AG10803 (cell line): ENCODE data around the gene STAT2.
"Not testable (repeated sequence)": the region's sequence is repeated elsewhere in the genome, so short reads cannot be mapped to it uniquely, and the experiment has no call there.

Source experiments
- DNase-seq: peaks from one replicate; pipeline ENCODE4 v3.0.0; 2010; ENCODE audit warnings: low read depth
- H3K4me3 ChIP-seq: 2 replicates; pipeline ENCODE4 v1.5.1; 2011; ENCODE audit warnings: mild to moderate bottlenecking, low read length, control low read depth
- TF ChIP-seq, protein P1 (sequence below): conservative IDR thresholded peaks from 2 replicates; pipeline ENCODE4 v1.5.1; 2011; ENCODE audit warnings: mild to moderate bottlenecking, low read length, control low read depth, inconsistent platforms

Gene STAT2

GRCh38 chr12:56358836-56359532, 923 bp downstream of the STAT2 start:
- DNase-seq = peak; percentile 90
- TF ChIP-seq, protein P1, sequence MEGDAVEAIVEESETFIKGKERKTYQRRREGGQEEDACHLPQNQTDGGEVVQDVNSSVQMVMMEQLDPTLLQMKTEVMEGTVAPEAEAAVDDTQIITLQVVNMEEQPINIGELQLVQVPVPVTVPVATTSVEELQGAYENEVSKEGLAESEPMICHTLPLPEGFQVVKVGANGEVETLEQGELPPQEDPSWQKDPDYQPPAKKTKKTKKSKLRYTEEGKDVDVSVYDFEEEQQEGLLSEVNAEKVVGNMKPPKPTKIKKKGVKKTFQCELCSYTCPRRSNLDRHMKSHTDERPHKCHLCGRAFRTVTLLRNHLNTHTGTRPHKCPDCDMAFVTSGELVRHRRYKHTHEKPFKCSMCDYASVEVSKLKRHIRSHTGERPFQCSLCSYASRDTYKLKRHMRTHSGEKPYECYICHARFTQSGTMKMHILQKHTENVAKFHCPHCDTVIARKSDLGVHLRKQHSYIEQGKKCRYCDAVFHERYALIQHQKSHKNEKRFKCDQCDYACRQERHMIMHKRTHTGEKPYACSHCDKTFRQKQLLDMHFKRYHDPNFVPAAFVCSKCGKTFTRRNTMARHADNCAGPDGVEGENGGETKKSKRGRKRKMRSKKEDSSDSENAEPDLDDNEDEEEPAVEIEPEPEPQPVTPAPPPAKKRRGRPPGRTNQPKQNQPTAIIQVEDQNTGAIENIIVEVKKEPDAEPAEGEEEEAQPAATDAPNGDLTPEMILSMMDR = no peak
- H3K4me3 ChIP-seq = peak overlapping the region; percentile 99

DNA sequence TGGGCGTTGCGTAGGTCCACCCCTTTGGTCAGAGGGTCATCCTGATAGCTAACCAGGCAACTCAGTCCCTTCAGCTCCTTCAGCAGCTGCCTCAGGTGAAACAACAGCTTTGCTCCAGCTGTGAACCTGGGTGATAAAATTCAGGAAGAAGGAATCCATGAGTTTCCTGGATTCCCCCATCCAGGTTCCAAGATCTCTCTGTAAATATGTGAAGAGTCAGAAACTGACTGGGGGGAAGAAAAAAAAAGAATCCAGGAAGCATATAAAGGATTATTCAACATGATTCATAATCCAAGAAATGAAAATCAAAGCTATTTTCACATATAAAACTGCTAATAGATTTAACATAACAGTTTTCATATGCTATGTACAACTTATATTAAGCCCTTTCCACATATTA, 8.6 kb downstream of the STAT2 start:
- TF ChIP-seq, protein P1 = no peak
- H3K4me3 ChIP-seq = no peak overlapping the region

DNA sequence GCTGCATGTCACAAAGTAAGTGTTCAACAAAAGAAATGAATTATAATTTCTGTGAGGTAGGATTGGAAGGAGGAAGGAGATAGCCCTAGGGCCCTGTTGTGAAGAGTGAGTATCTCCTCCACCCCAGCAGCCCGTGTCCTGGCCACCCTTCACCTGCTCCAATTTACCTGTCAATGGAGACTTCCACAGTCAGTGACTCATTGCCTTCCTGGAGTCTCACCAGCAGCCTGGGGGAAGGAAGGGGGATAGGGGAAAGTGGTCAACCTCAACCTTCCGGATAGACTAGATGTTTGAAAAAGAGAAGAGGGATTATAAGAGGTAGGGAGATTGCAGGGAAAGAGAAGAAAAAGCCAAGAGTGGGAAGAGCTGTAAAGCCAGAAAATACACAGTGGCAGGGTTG, 9.2 kb downstream of the STAT2 start:
- DNase-seq = no peak
- no peak overlapping the region for H3K4me3 ChIP-seq
- TF ChIP-seq, protein P1 = no peak

More for the DNA sequence above, 8.6 kb downstream of the STAT2 start:
- no peak for DNase-seq

- TF ChIP-seq, protein P1 = no peak
- no peak for DNase-seq
- H3K4me3 ChIP-seq = no peak overlapping the region
Observed at GRCh38 chr12:56348776-56349175, 11.1 kb downstream of the STAT2 start.

DNA sequence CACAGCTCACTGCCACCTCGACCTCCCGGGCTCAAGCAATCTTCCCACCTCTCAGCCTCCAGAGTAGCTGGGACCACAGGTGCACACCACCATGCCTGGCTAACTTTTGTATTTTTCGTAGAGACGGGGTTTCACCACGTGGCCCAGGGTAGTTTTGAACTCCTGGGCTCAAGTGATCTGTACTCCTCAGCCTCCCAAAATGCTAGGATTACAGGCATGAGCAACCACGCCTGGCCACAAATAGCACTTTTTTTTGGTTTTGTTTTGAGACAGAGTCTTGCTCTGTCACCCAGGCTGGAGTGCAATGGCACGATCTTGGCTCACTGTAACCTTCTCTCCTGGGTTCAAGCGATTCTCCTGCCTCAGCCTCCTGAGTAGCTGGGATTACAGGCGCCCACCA, 12.7 kb downstream of the STAT2 start:
- DNase-seq = not testable (repeated sequence)

GRCh38 chr12:56346675-56347074, 13.2 kb downstream of the STAT2 start:
- no peak for DNase-seq
- TF ChIP-seq, protein P1 = no peak
- no peak overlapping the region for H3K4me3 ChIP-seq

More for the DNA sequence above, 12.7 kb downstream of the STAT2 start:
- H3K4me3 ChIP-seq = not testable (repeated sequence)

GRCh38 chr12:56342290-56342689, 17.6 kb downstream of the STAT2 start:
- not testable (repeated sequence) for DNase-seq

DNA sequence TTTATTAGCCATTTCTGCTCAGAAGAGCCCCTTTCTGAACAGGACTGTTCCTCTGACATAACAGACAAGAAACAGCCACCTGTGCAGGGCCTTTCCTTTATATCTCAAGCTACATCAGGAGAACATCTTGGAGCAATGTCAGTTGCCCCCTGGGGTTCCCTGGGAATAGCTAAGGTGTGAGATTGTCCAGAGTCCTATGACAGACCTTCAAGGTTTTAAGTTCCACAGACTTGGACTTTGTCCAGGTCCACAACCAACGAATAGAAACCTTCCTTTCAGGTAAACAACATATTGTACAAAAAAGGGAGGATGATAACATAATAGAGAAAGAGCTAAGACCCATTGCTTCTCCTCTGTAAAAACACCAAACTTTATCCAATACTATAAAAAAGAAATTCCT, 18.3 kb downstream of the STAT2 start:
- TF ChIP-seq, protein P1 = no peak
- DNase-seq = no peak
- no peak overlapping the region for H3K4me3 ChIP-seq

More at GRCh38 chr12:56342290-56342689, 17.6 kb downstream of the STAT2 start:
- H3K4me3 ChIP-seq = not testable (repeated sequence)
